ENCODE data around the gene ZBP1. TPM values are rescaled to one million over a fixed set of nuclear protein-coding genes. Genes with fewer than 3 reads are reported as not detected.

Gene ZBP1
- total RNA-seq, 1 experiment from 2014 or later, result not detected

GRCh38 chr20:57638173-57638894 is 18.1 kb upstream of the ZBP1 start (continued):
- TF ChIP-seq ZFX (IDR thresholded peaks at IDR 0.05), result no peak
- TF ChIP-seq JUND (IDR thresholded peaks at IDR 0.05), result no peak
- no peak for TF ChIP-seq ATF3 (IDR thresholded peaks at IDR 0.05)
- no peak for TF ChIP-seq RAD21 (IDR thresholded peaks at IDR 0.05; ENCODE audit: low read depth)
- no peak for TF ChIP-seq CTCF (IDR thresholded peaks at IDR 0.05 in 2 of 3, conservative IDR thresholded peaks at IDR 0.05 in 1 of 3; ENCODE audit: borderline replicate concordance in 1 of 3, insufficient read depth in 1 of 3, low read depth in 2 of 3, low read length in 2 of 3)
- no peak for TF ChIP-seq EZH2phosphoT487 (IDR thresholded peaks at IDR 0.05; ENCODE audit: borderline replicate concordance)
- TF ChIP-seq ELF1 (IDR thresholded peaks at IDR 0.05; ENCODE audit: borderline replicate concordance, low read depth), result no peak
- TF ChIP-seq CEBPB (IDR thresholded peaks at IDR 0.05; ENCODE audit: low read depth), result no peak
- no peak for TF ChIP-seq EZH2 (IDR thresholded peaks at IDR 0.05)
- TF ChIP-seq SIN3A (IDR thresholded peaks at IDR 0.05; ENCODE audit: low read depth), result no peak

GRCh38 chr20:57633945-57634491 is 13.8 kb upstream of the ZBP1 start:
- no peaks in the 10 kb centered on the region for H3K79me2 ChIP-seq (ENCODE audit: insufficient read depth, low read length)
- no peaks in the 10 kb centered on the region for H3K9me2 ChIP-seq (ENCODE audit: insufficient read depth)
- H3K4me1 ChIP-seq (ENCODE audit: control insufficient read depth in 1 of 2, insufficient read depth in 2 of 2, low read length in 2 of 2), result no peaks in the 10 kb centered on the region
- no peaks in the 10 kb centered on the region for H4K20me1 ChIP-seq (ENCODE audit: insufficient read depth)
- CTCF ChIA-PET, result no interaction called here
- ATAC-seq, result no peak
- no peaks in the 10 kb centered on the region for H3K9me3 ChIP-seq (ENCODE audit: control insufficient read depth in 1 of 2, insufficient read depth in 1 of 2, low read depth in 1 of 2, low read length in 2 of 2)
- no peak for DNase-seq (ENCODE audit: low read depth, low spot score)
- no peak overlapping the region for H3K27ac ChIP-seq (ENCODE audit: low read depth, low read length)
- H2AFZ ChIP-seq (ENCODE audit: low read depth, low read length, poor library complexity, severe bottlenecking), result no peak overlapping the region
- H3K4me3 ChIP-seq (replicated peaks in 1 of 2; ENCODE audit: low read depth in 1 of 2, low read length in 2 of 2), result no peak overlapping the region
- RAD21 ChIA-PET (ENCODE audit: low non-redundant PET in 1 of 2, low total read pairs in 2 of 2, uncharacterized antibody in 2 of 2, unreplicated experiment in 2 of 2), result no interaction called here
- peaks cover 75% of the 10 kb centered on the region for H3K27me3 ChIP-seq (ENCODE audit: insufficient read depth, low read length)
- BruUV-seq (replicated peaks), result no TSS peak
- POLR2A ChIA-PET, result no interaction called here
- intact Hi-C loops (cut with micrococcal nuclease), result no loop called here
- H3K4me2 ChIP-seq (ENCODE audit: low read length), result no peak overlapping the region
- H3K36me3 ChIP-seq (ENCODE audit: control insufficient read depth in 1 of 2, insufficient read depth in 2 of 2, low read length in 2 of 2), result no peaks in the 10 kb centered on the region
- no peak overlapping the region for H3K9ac ChIP-seq (ENCODE audit: low read length)
- no peak for TF ChIP-seq CBX3 (IDR thresholded peaks at IDR 0.05; ENCODE audit: low read depth)
- TF ChIP-seq EZH2 (IDR thresholded peaks at IDR 0.05), result no peak
- no peak for TF ChIP-seq SP1 (IDR thresholded peaks at IDR 0.05; ENCODE audit: low read depth)
- TF ChIP-seq ELF1 (IDR thresholded peaks at IDR 0.05; ENCODE audit: borderline replicate concordance, low read depth), result no peak
- TF ChIP-seq CTCF (IDR thresholded peaks at IDR 0.05 in 2 of 3, conservative IDR thresholded peaks at IDR 0.05 in 1 of 3; ENCODE audit: borderline replicate concordance in 1 of 3, insufficient read depth in 1 of 3, low read depth in 2 of 3, low read length in 2 of 3), result no peak
- no peak for TF ChIP-seq ZBTB33 (IDR thresholded peaks at IDR 0.05; ENCODE audit: extremely low read depth, insufficient replicate concordance, low read length)
- no peak for TF ChIP-seq ZNF274 (IDR thresholded peaks at IDR 0.05; ENCODE audit: low read depth, low read length)
- TF ChIP-seq EZH2phosphoT487 (IDR thresholded peaks at IDR 0.05; ENCODE audit: borderline replicate concordance), result no peak
- TF ChIP-seq RAD21 (IDR thresholded peaks at IDR 0.05; ENCODE audit: low read depth), result no peak
- TF ChIP-seq YY1 (IDR thresholded peaks at IDR 0.05; ENCODE audit: extremely low read depth, insufficient replicate concordance, low read depth, low read length), result no peak
- no peak for TF ChIP-seq JUND (IDR thresholded peaks at IDR 0.05)
- TF ChIP-seq TCF7L2 (IDR thresholded peaks at IDR 0.05; ENCODE audit: borderline replicate concordance, extremely low read depth, insufficient read depth, insufficient read length), result no peak
- TF ChIP-seq SRF (IDR thresholded peaks at IDR 0.05; ENCODE audit: low read depth), result no peak
- TF ChIP-seq POLR2A (IDR thresholded peaks at IDR 0.05; ENCODE audit: borderline replicate concordance, extremely low read depth, insufficient read depth, insufficient read length), result no peak

Data from HCT116 (cell line).